GM12873 (cell line): Measurements from ENCODE around the gene FARP2.

Source experiments
- TF ChIP-seq, protein P1 (sequence below): IDR thresholded peaks from 2 replicates; pipeline ENCODE4 v1.5.1; 2012; ENCODE audit warnings: low read depth, mild to moderate bottlenecking, moderate library complexity, low read length, control low read depth; ENCODE audit not compliant: insufficient read depth; ENCODE audit errors: missing control alignments

The FARP2 gene

DNA sequence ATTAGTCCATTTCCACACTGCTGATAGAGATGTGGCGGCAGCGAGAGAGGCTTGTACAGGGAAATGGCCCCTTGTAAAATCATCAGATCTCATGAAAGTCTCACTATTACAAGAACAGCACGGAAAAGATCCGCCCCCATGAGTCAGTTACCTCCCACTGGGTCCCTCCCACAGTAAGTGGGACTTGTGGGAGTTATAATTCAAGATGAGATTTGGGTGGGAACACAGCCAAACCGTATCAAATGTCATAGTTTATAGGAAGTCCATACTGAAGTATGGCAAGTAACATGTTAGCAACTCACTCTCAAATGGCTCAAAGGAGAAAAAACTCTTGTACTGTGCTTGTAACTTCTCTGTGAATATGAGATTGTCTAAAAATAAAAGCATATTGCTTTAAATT, 56.1 kb downstream of the FARP2 start:
- TF ChIP-seq, protein P1, sequence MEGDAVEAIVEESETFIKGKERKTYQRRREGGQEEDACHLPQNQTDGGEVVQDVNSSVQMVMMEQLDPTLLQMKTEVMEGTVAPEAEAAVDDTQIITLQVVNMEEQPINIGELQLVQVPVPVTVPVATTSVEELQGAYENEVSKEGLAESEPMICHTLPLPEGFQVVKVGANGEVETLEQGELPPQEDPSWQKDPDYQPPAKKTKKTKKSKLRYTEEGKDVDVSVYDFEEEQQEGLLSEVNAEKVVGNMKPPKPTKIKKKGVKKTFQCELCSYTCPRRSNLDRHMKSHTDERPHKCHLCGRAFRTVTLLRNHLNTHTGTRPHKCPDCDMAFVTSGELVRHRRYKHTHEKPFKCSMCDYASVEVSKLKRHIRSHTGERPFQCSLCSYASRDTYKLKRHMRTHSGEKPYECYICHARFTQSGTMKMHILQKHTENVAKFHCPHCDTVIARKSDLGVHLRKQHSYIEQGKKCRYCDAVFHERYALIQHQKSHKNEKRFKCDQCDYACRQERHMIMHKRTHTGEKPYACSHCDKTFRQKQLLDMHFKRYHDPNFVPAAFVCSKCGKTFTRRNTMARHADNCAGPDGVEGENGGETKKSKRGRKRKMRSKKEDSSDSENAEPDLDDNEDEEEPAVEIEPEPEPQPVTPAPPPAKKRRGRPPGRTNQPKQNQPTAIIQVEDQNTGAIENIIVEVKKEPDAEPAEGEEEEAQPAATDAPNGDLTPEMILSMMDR, result no peak

DNA sequence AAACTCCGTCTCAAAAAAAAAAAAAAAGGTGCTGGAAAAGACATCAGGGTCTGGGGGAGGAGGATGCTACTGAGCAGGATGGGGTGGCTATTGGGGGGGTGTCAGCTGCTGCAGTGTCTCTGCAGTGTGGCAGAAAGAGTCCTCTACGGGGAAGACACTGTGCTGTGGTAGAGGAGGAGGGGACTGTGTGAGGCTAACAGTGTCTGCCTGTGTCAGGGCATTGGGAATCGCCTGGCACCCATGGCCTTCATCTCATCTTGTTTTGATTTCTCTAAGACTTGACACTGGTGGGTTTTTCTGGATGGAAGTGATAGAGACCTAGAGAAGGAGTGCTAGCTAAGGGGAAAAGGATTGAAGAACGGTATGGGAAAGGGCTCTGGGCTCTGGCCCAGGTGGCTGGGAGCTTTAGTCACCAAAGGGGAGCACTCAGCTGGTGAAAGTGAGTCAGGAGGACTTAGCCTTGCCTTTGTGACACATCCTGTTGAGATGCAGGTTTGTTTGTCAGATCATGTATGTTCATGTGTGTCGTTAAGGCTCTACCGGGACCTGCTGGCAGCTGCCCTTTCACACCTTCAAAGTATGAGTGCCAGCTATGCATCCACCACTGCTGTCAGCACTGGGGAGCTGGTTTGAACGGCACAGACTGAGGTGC, 58.0 kb downstream of the FARP2 start:
- TF ChIP-seq, protein P1, result no peak

- TF ChIP-seq, protein P1, result no peak
These were observed 59.1 kb downstream of the FARP2 start for GRCh38 chr2:241415196-241415595.

GRCh38 chr2:241417626-241418025, 61.5 kb downstream of the FARP2 start:
- TF ChIP-seq, protein P1, result no peak

GRCh38 chr2:241421330-241421729, 65.2 kb downstream of the FARP2 start:
- TF ChIP-seq, protein P1, result no peak

GRCh38 chr2:241422350-241422749, 66.3 kb downstream of the FARP2 start:
- TF ChIP-seq, protein P1, result no peak

GRCh38 chr2:241425368-241425767, 69.3 kb downstream of the FARP2 start:
- TF ChIP-seq, protein P1, result no peak
